Activated T-cell treated with anti-CD3 and anti-CD28 coated beads, Interleukin-2, amount 50 U/mL, for 1 hour (primary cell): Measurements from ENCODE around the gene MSTN.
"Not testable (repeated sequence)": the region's sequence is repeated elsewhere in the genome, so short reads cannot be mapped to it uniquely, and the experiment has no call there.

Experiments used
- DNase-seq: peaks from one replicate; pipeline ENCODE4 v3.0.0-alpha.2; 2020

Gene MSTN

GRCh38 chr2:190062053-190062452 lies 476 bp downstream of the MSTN start:
- no peak for DNase-seq

GRCh38 chr2:190060626-190061025 lies 1.9 kb downstream of the MSTN start:
- DNase-seq, result no peak

GRCh38 chr2:190060019-190060418 lies 2.5 kb downstream of the MSTN start:
- DNase-seq, result no peak

- DNase-seq, result no peak
Observed at GRCh38 chr2:190053426-190053825, 9.1 kb downstream of the MSTN start.

GRCh38 chr2:190052307-190052706 lies 10.2 kb downstream of the MSTN start:
- no peak for DNase-seq

- DNase-seq, result no peak
Observed at GRCh38 chr2:190051223-190051622, 11.3 kb downstream of the MSTN start.

- no peak for DNase-seq
Observed at GRCh38 chr2:190050001-190050400, 12.5 kb downstream of the MSTN start.

- DNase-seq, result no peak
Observed at GRCh38 chr2:190044866-190045265, 17.7 kb downstream of the MSTN start.

GRCh38 chr2:190043441-190043840 lies 19.1 kb downstream of the MSTN start:
- DNase-seq, result no peak

GRCh38 chr2:190036071-190036470 lies 26.5 kb downstream of the MSTN start:
- no peak for DNase-seq

GRCh38 chr2:190034417-190034816 lies 28.1 kb downstream of the MSTN start:
- DNase-seq, result not testable (repeated sequence)

- no peak for DNase-seq
Observed at GRCh38 chr2:190031969-190032618, 30.4 kb downstream of the MSTN start.

GRCh38 chr2:190023860-190024259 lies 38.7 kb downstream of the MSTN start:
- DNase-seq, result no peak

- no peak for DNase-seq
Observed at GRCh38 chr2:190020720-190021119, 41.8 kb downstream of the MSTN start.

GRCh38 chr2:190017837-190018236 lies 44.7 kb downstream of the MSTN start:
- no peak for DNase-seq

GRCh38 chr2:190015969-190016368 lies 46.6 kb downstream of the MSTN start:
- not testable (repeated sequence) for DNase-seq
